ENCODE measurements around the gene RASGEF1B. TPM values are rescaled to one million over a fixed set of nuclear protein-coding genes. Genes with fewer than 3 reads are reported as not detected.
A peak's percentile ranks its signal among the peaks of the same experiment; 100 is the strongest.

RASGEF1B gene
- total and polyA plus RNA-seq, 4 donors = 16.0 to 62.0 (median 27.1) TPM

DNA sequence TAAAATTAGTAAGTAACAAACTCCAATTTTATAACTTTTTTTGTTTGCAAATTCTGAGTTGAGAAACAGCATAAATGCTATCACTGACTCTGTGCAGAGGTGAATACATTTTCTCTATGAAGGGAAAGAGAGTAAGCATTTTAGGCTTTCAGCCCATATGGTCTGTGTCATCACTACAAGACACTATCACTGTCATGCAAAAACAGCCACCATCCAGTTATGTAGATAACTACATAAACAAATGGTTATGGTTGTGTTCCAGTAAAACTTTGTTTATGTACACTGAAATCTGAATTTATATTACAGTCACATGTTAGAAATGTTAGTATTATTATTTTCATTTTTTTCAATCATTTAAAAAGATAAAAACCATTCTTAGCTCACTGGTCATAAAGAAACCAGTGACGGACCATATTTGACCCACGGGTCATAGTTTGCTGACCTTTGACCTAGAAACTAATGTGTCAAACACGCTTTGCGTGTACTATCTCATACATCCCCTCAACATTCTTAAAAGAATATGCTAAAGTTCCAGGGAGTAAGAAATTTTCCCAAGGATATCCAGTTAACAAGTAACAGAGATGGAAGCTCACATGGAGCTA, 29.1 kb downstream of the RASGEF1B start:
- Histone ChIP-seq H3K9me3 (ENCODE audit: control insufficient read depth in 4 of 4, insufficient read depth in 3 of 4, low read length in 3 of 4) (no peaks in the 10 kb centered on the region), H3K4me1 (ENCODE audit: control insufficient read depth in 5 of 5, insufficient read depth in 5 of 5, low read length in 5 of 5) (peaks cover 0 to 23% (median 0%) of the 10 kb centered on the region in 5 donors), H3K36me3 (ENCODE audit: control insufficient read depth in 4 of 4, insufficient read depth in 4 of 4, low read length in 4 of 4) (peaks cover 10 to 34% (median 21%) of the 10 kb centered on the region in 4 donors), H3K27me3 (ENCODE audit: control insufficient read depth in 3 of 3, insufficient read depth in 3 of 3, low read length in 2 of 3) (no peaks in the 10 kb centered on the region), H3K4me3 (no peak overlapping the region), H3K27ac (ENCODE audit: low read depth in 1 of 2, low read length in 1 of 2) (no peak overlapping the region), H3K9ac (ENCODE audit: insufficient read depth in 1 of 2, low read length in 2 of 2) (no peak overlapping the region)
- ATAC-seq (ENCODE audit: insufficient read depth, low FRiP score) (no peak), DNase-seq (peak; percentile 55 to 87 (median 85))
- whole genome bisulfite sequencing, 2 donors = 81 to 89% methylated on average over 4 of the region's 4 CpGs
- TF ChIP-seq, protein P1, sequence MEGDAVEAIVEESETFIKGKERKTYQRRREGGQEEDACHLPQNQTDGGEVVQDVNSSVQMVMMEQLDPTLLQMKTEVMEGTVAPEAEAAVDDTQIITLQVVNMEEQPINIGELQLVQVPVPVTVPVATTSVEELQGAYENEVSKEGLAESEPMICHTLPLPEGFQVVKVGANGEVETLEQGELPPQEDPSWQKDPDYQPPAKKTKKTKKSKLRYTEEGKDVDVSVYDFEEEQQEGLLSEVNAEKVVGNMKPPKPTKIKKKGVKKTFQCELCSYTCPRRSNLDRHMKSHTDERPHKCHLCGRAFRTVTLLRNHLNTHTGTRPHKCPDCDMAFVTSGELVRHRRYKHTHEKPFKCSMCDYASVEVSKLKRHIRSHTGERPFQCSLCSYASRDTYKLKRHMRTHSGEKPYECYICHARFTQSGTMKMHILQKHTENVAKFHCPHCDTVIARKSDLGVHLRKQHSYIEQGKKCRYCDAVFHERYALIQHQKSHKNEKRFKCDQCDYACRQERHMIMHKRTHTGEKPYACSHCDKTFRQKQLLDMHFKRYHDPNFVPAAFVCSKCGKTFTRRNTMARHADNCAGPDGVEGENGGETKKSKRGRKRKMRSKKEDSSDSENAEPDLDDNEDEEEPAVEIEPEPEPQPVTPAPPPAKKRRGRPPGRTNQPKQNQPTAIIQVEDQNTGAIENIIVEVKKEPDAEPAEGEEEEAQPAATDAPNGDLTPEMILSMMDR (IDR thresholded peaks at IDR 0.05; ENCODE audit: control extremely low read depth, extremely low read depth) = no peak

DNA sequence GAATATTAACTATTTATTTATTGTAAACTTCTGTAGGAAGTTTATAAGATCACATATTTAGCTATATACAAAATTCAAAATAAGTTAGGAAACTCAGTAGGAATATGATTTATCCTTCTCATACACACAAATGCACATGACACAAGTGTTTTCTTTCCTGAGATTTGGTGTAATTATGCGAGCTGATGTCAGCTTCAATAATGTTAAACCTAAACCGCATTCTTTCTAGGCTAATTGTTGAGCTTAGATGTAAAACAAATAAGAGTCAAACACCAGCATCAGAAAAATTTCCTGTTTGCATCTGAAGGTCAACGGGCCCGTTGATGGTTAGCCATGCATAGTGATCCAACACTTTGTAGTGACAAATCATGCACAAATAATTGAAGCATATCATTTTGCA, 30.8 kb downstream of the RASGEF1B start:
- 70 to 80% methylated on average over 4 of the region's 4 CpGs for WGBS, 2 donors
- no peaks in the 10 kb centered on the region for H3K9me3 ChIP-seq (ENCODE audit: control insufficient read depth in 4 of 4, insufficient read depth in 3 of 4, low read length in 3 of 4)
- H3K36me3 ChIP-seq (ENCODE audit: control insufficient read depth in 4 of 4, insufficient read depth in 4 of 4, low read length in 4 of 4) = peaks cover 10 to 24% (median 15%) of the 10 kb centered on the region in 4 donors
- DNase-seq = no peak
- H3K9ac ChIP-seq (ENCODE audit: insufficient read depth in 1 of 2, low read length in 2 of 2) = no peak overlapping the region
- no peak for ATAC-seq (ENCODE audit: insufficient read depth, low FRiP score)
- TF ChIP-seq, protein P1 (IDR thresholded peaks at IDR 0.05; ENCODE audit: control extremely low read depth, extremely low read depth) = no peak
- no peak overlapping the region for H3K27ac ChIP-seq (ENCODE audit: low read depth in 1 of 2, low read length in 1 of 2)
- H3K4me1 ChIP-seq (ENCODE audit: control insufficient read depth in 5 of 5, insufficient read depth in 5 of 5, low read length in 5 of 5) = peaks cover 0 to 23% (median 0%) of the 10 kb centered on the region in 5 donors
- no peaks in the 10 kb centered on the region for H3K27me3 ChIP-seq (ENCODE audit: control insufficient read depth in 3 of 3, insufficient read depth in 3 of 3, low read length in 2 of 3)
- H3K4me3 ChIP-seq = no peak overlapping the region

GRCh38 chr4:81436941-81437574, 34.6 kb downstream of the RASGEF1B start:
- ATAC-seq (ENCODE audit: insufficient read depth, low FRiP score) = no peak
- no peak for DNase-seq
- H3K36me3 ChIP-seq (ENCODE audit: control insufficient read depth in 4 of 4, insufficient read depth in 4 of 4, low read length in 4 of 4) = peaks cover 10 to 28% (median 17%) of the 10 kb centered on the region in 4 donors
- 93% methylated on average over 2 of the region's 2 CpGs for WGBS, 2 donors
- H3K9me3 ChIP-seq (ENCODE audit: control insufficient read depth in 4 of 4, insufficient read depth in 3 of 4, low read length in 3 of 4) = no peaks in the 10 kb centered on the region
- no peak overlapping the region for H3K4me3 ChIP-seq
- no peaks in the 10 kb centered on the region for H3K27me3 ChIP-seq (ENCODE audit: control insufficient read depth in 3 of 3, insufficient read depth in 3 of 3, low read length in 2 of 3)
- H3K27ac ChIP-seq (ENCODE audit: low read depth in 1 of 2, low read length in 1 of 2) = no peak overlapping the region
- no peak overlapping the region for H3K9ac ChIP-seq (ENCODE audit: insufficient read depth in 1 of 2, low read length in 2 of 2)
- peaks cover 0 to 11% (median 0%) of the 10 kb centered on the region in 5 donors for H3K4me1 ChIP-seq (ENCODE audit: control insufficient read depth in 5 of 5, insufficient read depth in 5 of 5, low read length in 5 of 5)
- TF ChIP-seq, protein P1 (IDR thresholded peaks at IDR 0.05; ENCODE audit: control extremely low read depth, extremely low read depth) = no peak

All from lung (tissue), 12 donors.